KMS-11 (cell line): ENCODE measurements around the gene SCFD2.

Source experiments
- H2AFZ ChIP-seq: fragments of 200-600 bp; sonication (generic); 2 replicates; pipeline ENCODE4 v1.6.1; 2016; ENCODE audit warnings: antibody characterized with exemption, mixed run types, low read depth
- H3K27ac ChIP-seq: fragments of 200-600 bp; sonication (generic); 2 replicates; pipeline ENCODE4 v1.6.1; 2016; ENCODE audit warnings: mild to moderate bottlenecking, mixed run types
- H3K27me3 ChIP-seq: fragments of 200-600 bp; sonication (generic); 2 replicates; pipeline ENCODE4 v1.6.1; 2017; ENCODE audit warnings: mild to moderate bottlenecking, low read depth, mixed run types, moderate library complexity; ENCODE audit not compliant: insufficient read depth
- H3K36me3 ChIP-seq: fragments of 200-600 bp; sonication (generic); 2 replicates; pipeline ENCODE4 v1.6.1; 2017; ENCODE audit warnings: mild to moderate bottlenecking, mixed run types; ENCODE audit not compliant: insufficient read depth
- H3K4me1 ChIP-seq: fragments of 200-600 bp; sonication (generic); 2 replicates; pipeline ENCODE4 v1.6.1; 2016; ENCODE audit warnings: mild to moderate bottlenecking, low read depth, mixed run types; ENCODE audit not compliant: poor library complexity, severe bottlenecking
- H3K4me2 ChIP-seq: fragments of 200-600 bp; sonication (generic); 2 replicates; pipeline ENCODE4 v1.7.0; 2016; ENCODE audit warnings: mild to moderate bottlenecking, mixed run types
- H3K4me3 ChIP-seq: fragments of 200-600 bp; sonication (generic); IDR thresholded peaks from 2 replicates; pipeline ENCODE4 v1.6.1; 2017; ENCODE audit warnings: low read depth, low read length, mixed read lengths; ENCODE audit not compliant: insufficient read depth
- H3K79me2 ChIP-seq: fragments of 200-600 bp; sonication (generic); 2 replicates; pipeline ENCODE4 v1.6.1; 2016; ENCODE audit warnings: low read depth, mixed run types; ENCODE audit not compliant: insufficient read depth
- H3K9ac ChIP-seq: fragments of 200-600 bp; sonication (generic); 2 replicates; pipeline ENCODE4 v1.6.1; 2016; ENCODE audit warnings: mild to moderate bottlenecking, mixed run types
- H4K20me1 ChIP-seq: fragments of 200-600 bp; sonication (generic); 2 replicates; pipeline ENCODE4 v1.6.1; 2016; ENCODE audit warnings: mild to moderate bottlenecking, mixed run types; ENCODE audit not compliant: insufficient read depth
- CTCF ChIP-seq: fragments of 200-600 bp; sonication (generic); conservative IDR thresholded peaks from 2 replicates; pipeline ENCODE4 v1.6.1; 2017; ENCODE audit warnings: low read depth, mild to moderate bottlenecking, antibody characterized with exemption, low read length, moderate library complexity, mixed read lengths

SCFD2 gene

GRCh38 chr4:53377319-53378170, 11.7 kb upstream of the SCFD2 start, which contains the start of gene FIP1L1:
TSS of gene FIP1L1 (plus strand) at chr4:53377641. CDS start at chr4:53377839, 198 bp downstream.
- peak within 1 kb of the TSS; percentile 94 for H3K4me2 ChIP-seq
- peak within 1 kb of the TSS; percentile 68 for H3K27ac ChIP-seq
- H2AFZ ChIP-seq = peak within 1 kb of the TSS; percentile 77
- H3K4me3 ChIP-seq = peak within 1 kb of the TSS; percentile 96
- peaks cover 11% of the 10 kb centered on the region for H4K20me1 ChIP-seq
- peak within 1 kb of the TSS; percentile 85 for H3K9ac ChIP-seq
- no peaks in the 10 kb centered on the region for H3K27me3 ChIP-seq
- peaks cover 21% of the 10 kb centered on the region for H3K4me1 ChIP-seq
- H3K36me3 ChIP-seq = no peaks in the 10 kb centered on the region; the same call in 1 of the 2 replicates
- TF ChIP-seq CTCF = no peak
- peaks cover 50% of the 10 kb centered on the region for H3K79me2 ChIP-seq

- TF ChIP-seq CTCF = no peak
- H2AFZ ChIP-seq = peak overlapping the region; percentile 77
- H3K4me3 ChIP-seq = peak overlapping the region; percentile 81
- H3K36me3 ChIP-seq = no peaks in the 10 kb centered on the region; the same call in 1 of the 2 replicates
- no peaks in the 10 kb centered on the region for H3K27me3 ChIP-seq
- peak overlapping the region; percentile 62 for H3K4me2 ChIP-seq
- no peak overlapping the region for H3K27ac ChIP-seq
- peaks cover 44% of the 10 kb centered on the region for H3K79me2 ChIP-seq
- peaks cover 11% of the 10 kb centered on the region for H4K20me1 ChIP-seq
- no peak overlapping the region for H3K9ac ChIP-seq
- peaks cover 21% of the 10 kb centered on the region for H3K4me1 ChIP-seq
Measured at GRCh38 chr4:53376900-53377299, 11.0 kb upstream of the SCFD2 start.

- H3K27me3 ChIP-seq = no peaks in the 10 kb centered on the region
- no peak overlapping the region for H3K4me2 ChIP-seq
- H3K79me2 ChIP-seq = peaks cover 23% of the 10 kb centered on the region
- H3K4me3 ChIP-seq = no peak overlapping the region
- H3K36me3 ChIP-seq = no peaks in the 10 kb centered on the region; the same call in 1 of the 2 replicates
- peaks cover 17% of the 10 kb centered on the region for H3K4me1 ChIP-seq
- H3K9ac ChIP-seq = no peak overlapping the region
- no peak overlapping the region for H3K27ac ChIP-seq
- no peak overlapping the region for H2AFZ ChIP-seq
- H4K20me1 ChIP-seq = peaks cover 11% of the 10 kb centered on the region
- TF ChIP-seq CTCF = no peak
Measured at GRCh38 chr4:53374777-53375258, 9.0 kb upstream of the SCFD2 start.

GRCh38 chr4:53371843-53372521, 6.1 kb upstream of the SCFD2 start:
- Histone ChIP-seq H3K4me3 (no peak overlapping the region), H3K27me3 (no peaks in the 10 kb centered on the region), H3K9ac (no peak overlapping the region), H2AFZ (no peak overlapping the region), H3K27ac (no peak overlapping the region), H3K36me3 (no peaks in the 10 kb centered on the region), H3K4me1 (peaks cover 4% of the 10 kb centered on the region), H3K79me2 (no peaks in the 10 kb centered on the region), H4K20me1 (no peaks in the 10 kb centered on the region), H3K4me2 (no peak overlapping the region)
- no peak for TF ChIP-seq CTCF
